HTR-8/SVneo (cell line): ENCODE results near the gene FKBP2.
"Not testable (repeated sequence)": the region's sequence is repeated elsewhere in the genome, so short reads cannot be mapped to it uniquely, and the experiment has no call there.

Source experiments
- DNase-seq: peaks from one replicate; pipeline ENCODE4 v3.0.0; 2011; ENCODE audit warnings: low spot score, mixed read lengths; ENCODE audit not compliant: insufficient read length
- FAIRE-seq: peaks from 2 replicates; lab custom pipeline; 2011; peaks lifted over from hg19 to GRCh38; lab: Jason Lieb, UNC

The FKBP2 gene

DNA sequence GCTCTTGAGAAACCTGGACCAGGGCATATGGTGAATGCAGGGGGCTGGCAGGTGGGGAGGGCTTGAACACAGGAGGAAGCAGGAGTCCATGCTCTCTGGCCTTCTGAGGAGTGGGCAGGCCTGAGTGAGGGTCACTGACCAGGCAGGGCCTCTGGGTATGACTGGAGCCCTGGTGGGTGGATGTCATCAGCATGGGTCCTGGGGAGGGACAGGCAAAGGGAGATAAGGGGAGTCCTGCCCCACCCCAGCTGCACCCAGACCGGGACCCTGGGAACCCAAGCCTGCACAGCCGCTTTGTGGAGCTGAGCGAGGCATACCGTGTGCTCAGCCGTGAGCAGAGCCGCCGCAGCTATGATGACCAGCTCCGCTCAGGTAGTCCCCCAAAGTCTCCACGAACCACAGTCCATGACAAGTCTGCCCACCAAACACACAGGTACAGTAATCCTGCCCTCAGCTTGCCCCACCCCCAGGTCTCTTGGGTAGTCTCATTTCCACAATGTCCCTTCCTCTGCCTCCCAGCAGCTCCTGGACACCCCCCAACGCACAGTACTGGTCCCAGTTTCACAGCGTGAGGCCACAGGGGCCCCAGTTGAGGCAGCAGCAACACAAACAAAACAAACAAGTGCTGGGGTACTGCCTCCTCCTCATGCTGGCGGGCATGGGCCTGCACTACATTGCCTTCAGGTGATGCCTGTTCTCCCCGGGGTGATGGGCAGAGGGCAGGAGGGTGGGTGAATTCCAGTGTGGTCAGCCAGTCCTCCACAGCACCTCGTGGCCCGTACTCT is 8.5 kb upstream of the FKBP2 start:
- DNase-seq = no peak
- no peak for FAIRE-seq

DNA sequence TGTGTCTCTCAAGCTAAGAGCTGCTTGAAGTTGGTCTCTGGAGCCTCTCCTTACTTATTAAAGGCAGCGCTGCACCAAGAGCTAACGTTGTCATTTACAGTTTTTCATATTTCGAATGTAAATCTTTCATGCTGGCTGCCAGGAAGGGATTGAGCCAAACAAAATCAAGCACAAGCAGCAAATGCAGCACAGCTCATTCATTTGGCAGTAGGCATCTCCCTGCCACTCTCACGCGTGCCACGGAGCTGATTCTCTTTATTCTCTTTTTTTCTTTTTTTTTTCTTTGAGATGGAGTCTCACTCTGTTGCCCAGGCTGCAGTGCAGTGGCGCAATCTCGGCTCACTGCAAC is 8.0 kb upstream of the FKBP2 start:
- no peak for FAIRE-seq
- no peak for DNase-seq

DNA sequence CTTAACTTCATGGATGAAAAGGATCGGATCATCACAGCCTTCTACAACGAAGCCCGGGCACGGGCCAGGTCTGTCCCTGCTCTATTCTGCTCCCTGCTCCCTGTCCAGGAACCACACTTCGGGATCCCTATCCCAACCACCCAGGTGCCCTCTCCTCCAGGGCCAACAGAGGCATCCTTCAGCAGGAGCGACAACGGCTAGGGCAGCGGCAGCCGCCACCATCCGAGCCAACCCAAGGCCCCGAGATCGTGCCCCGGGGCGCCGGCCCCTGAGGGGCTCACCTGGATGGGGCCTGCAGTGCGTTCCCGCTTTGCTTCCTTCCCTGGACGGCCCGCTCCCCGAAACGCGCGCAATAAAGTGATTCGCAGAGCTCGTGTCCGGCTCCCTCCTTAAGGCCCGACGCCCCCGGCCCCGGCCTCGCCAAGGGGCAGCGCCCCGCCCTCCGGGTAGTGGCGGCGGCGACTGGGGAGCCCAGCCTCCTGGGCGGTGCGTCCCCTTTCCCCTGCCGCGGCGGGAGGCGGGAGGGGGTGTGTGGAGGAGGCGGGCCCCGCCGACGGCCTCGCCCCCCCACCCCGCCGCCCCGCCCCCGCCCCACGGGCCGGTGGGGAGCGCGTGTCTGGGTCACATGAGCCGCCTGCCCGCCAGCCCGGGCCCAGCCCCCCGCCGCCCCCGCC is 6.8 kb upstream of the FKBP2 start, which contains the start of gene VEGFB:
TSS of gene VEGFB (plus strand) at position 672 of the 674 bp plus-strand sequence. CDS start 250 bp downstream, outside the sequence.
- no peak for FAIRE-seq
- peak; percentile 60 for DNase-seq

DNA sequence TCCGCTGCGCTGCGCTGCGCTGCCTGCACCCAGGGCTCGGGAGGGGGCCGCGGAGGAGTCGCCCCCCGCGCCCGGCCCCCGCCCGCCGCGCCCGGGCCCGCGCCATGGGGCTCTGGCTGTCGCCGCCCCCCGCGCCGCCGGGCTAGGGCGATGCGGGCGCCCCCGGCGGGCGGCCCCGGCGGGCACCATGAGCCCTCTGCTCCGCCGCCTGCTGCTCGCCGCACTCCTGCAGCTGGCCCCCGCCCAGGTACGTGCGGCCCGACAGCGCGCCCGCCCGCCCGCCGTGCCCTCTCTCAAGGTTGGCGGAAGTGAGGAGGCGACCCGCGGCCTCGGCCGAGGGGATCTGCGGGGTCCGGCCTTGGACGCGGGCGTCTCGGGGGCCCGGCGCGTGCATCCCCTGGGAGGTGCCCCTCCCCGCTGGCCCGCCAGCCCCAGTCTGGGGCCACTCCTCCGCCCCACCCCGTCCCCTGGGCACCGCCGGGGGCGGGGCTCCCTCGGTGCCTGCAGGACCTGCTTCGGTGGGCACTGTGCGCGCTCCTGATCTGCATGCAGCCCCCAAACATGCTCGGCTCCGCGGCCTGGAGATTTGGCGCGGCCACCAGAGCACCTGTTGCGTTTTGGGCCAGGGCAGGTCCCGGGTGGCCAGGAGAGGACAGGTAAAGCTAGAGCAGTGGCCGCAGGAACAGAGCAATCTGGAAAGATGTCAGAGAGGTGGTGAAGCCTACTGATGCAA is 6.1 kb upstream of the FKBP2 start:
- DNase-seq (peak; percentile 33), FAIRE-seq (no peak)

DNA sequence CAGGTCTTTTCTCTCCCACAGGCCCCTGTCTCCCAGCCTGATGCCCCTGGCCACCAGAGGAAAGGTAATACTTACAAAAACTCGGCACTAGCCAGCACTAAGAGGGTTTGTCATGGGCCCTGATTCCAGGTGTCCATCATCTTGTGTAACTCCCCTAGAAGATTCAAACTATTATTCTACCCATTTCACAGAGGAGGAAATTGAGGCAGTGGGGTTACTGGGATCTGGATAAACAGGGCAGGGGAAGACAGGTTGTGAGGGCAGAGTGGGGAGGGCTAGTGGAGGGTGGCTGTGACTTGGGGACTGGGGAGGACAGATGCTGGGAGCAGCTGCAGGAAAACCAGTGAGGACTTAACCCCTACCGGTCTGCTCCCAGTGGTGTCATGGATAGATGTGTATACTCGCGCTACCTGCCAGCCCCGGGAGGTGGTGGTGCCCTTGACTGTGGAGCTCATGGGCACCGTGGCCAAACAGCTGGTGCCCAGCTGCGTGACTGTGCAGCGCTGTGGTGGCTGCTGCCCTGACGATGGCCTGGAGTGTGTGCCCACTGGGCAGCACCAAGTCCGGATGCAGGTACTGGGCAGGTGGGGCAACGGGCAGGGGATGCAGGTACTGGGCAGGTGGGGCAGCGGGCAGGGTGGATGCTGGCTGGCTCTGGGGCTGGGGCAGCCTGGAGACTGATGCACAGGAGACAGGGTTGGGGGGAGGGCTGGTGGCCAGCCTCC is 5.3 kb upstream of the FKBP2 start:
- DNase-seq = no peak
- FAIRE-seq = no peak

DNA sequence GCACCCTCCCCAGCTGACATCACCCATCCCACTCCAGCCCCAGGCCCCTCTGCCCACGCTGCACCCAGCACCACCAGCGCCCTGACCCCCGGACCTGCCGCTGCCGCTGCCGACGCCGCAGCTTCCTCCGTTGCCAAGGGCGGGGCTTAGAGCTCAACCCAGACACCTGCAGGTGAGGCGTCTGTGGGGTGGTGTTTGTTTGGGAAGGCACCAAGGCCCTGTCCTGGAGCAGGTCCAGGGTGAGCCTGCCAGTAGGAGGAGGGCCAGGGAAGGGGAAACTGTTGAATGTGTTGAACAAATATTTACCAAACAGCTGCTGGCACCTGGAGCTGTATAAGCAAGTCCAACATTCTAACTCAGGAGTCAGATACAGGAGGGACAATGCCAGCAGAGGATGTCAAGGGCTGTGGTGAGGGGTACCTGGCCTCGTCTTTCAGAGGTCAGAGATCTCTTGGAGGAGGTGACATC is 3.4 kb upstream of the FKBP2 start:
- no peak for DNase-seq
- FAIRE-seq = no peak

DNA sequence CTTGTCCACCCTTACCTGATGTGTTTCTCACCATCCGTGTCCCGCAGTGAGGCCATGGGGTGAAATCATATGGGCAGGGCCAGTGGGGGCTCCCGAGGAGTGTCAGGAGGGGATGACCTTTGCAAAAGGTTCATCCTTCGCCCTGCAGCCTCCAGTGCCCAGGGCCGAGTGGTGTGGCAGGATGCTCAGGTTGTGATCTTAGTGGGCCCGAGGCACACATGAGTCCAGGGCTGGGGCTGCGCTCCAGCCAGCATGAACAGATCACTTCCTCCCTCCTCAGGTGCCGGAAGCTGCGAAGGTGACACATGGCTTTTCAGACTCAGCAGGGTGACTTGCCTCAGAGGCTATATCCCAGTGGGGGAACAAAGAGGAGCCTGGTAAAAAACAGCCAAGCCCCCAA is 2.8 kb upstream of the FKBP2 start:
- DNase-seq (no peak), FAIRE-seq (no peak)

DNA sequence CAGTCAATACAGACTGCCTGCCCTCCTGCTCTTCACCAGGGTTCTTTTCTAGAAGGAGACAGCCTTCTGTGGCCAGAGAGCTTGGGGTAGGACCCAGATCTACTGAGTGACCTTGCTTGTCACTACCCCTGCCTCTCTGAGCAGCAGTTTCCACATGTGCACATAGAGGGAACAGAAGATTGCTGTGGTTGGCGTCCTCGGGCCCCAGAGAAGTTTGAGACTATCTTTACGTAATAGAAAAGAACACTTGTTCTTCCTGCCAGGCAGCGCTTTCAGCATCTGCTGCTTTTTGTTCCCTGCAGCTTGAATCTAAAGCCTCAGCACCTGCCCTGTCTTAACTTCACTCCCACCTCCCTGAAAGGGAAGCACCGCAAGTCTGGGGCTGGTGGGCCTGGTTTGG is 1.9 kb upstream of the FKBP2 start:
- DNase-seq (no peak), FAIRE-seq (no peak)

DNA sequence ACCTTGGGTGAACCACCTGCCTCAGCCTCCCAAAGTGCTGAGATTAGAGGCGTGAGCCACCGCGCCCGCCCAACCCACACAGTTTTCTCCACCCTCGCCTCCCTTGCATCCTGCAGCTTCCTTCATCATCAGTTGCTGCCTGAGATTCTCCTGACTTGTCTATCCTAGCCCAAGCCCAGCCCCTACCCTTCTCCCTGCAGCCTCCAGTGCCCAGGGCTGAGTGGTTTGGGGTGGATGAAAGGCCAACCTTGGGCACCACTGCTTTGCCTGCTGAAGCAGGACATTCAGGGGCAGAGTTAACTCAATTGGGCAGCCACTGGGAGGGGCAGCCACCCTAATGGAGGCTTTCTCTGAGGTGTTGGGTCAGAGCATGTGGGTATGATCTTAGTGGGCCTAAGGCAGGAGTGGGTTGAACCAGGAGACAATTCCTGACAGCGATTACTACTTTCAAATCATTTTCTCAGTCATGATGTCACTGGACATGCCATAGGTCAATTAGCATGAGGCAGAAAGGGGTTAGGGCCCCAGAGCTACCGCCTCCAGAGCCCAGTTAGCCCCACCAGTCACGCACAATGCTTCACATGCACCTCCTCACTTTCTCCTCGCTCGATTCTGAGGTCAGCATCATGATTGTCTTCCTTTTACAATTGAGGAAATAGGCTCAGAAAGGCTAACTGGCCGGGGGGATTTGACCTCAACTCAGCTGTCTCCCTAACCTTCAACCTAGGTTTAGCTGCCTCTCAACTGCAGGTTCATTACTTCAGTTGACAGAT is 1.0 kb upstream of the FKBP2 start:
- FAIRE-seq = no peak
- DNase-seq = no peak

DNA sequence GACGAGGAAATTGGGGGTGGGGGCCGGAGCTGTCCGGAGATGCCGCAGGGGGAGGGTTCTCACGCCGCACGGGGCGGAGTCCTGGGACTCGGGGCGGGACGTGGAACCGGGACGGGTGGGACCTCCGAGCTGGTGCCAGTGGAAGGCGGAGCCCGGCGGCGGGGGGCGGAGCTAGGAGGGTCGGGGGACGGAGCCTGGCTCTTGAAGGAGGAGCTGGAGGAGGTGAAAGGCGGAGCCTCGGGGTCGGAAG is 271 bp downstream of the FKBP2 start:
- no peak for DNase-seq
- FAIRE-seq = no peak

DNA sequence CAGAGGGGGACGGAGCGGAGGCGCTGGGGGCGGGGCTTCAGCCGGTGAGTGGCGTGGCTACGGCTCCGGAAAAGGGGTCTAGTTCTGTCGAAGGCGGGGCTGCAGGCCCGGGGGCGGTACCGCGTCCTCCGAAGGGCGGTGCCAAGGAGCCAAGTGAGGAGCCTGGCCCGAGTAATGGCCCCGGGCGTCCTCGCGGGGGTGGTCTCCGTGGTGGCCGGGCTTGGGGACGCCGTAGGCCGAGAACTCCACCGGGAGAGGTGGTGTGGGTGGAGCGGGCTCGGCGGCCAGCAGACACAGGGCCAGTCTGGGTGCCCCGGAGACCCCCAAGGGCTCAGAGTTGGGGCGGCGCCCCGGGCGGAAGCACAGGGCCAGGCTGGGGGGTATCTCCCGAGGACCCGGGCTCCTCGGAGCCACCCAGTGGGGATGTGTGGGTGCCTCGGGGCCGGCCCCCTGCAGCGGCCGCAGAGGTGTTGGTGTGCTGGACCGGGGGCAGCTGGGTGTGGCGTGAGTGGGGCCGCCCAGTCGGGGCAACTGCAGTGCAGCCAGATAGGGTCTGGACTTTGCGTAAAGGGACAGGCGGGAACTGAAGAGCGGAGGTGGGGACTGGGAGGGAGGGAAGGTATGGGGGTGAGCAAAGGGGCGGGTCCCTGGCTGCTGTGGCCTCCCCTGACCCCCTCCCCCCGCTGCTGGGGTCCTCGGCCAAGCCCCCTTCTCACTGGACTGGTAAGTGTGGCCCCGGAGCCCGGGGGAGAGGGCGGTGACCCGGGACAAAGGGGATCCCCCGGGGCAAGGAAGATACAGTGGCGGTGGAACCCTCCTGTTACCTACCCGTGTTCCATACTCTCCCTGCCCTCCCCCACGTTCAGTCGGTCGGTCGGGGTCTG is 838 bp downstream of the FKBP2 start:
- FAIRE-seq = peak; percentile 64

DNA sequence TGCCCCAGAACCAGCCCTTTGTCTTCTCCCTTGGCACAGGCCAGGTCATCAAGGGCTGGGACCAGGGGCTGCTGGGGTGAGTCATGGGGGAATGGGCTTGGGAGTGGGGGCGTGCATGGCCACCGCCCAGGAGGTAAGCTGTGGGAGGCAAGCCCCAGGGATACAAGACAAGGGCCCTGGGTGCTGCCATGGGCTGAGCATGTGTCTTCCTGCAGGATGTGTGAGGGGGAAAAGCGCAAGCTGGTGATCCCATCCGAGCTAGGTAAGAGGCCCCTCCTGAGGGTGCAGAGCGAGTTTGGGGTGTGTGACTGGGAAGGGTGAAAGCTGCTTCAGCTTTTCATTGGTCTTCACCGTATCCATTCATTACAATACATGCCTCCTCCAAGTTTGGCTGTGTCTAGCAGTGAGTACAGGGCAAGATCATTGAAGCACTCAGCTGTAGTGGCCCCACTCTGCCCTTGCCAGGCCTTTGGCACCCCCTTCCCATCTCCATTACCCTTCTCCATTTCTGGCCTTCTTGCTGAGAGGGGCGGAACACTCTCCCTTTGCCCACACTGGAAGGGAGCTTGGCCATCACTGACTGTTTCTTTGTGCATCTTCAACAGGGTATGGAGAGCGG is 2.5 kb downstream of the FKBP2 start:
- DNase-seq = no peak

More for the DNA sequence above, 838 bp downstream of the FKBP2 start:
- DNase-seq = peak; percentile 87

DNA sequence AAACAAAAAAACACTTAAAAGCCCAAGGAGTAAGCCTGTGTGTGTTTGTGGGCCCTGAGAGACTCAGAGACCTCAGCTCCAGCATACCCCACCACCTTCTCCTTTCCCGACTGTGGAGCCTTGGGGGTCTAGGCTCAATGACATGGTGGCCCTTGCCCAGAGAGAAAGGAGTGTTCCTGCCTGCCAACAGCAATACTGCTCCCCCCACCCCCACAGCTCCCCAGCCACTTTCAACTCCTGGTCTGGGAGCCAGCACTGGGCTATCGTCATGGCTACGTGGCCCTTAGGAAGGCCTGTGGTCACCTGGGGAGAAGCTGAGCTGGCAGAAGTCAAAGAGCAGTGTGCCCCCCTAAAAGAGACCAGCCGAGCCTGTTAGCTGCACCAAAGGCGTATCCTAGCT is 3.2 kb downstream of the FKBP2 start:
- FAIRE-seq = no peak
- no peak for DNase-seq

More for the DNA sequence above, 2.5 kb downstream of the FKBP2 start:
- no peak for FAIRE-seq

DNA sequence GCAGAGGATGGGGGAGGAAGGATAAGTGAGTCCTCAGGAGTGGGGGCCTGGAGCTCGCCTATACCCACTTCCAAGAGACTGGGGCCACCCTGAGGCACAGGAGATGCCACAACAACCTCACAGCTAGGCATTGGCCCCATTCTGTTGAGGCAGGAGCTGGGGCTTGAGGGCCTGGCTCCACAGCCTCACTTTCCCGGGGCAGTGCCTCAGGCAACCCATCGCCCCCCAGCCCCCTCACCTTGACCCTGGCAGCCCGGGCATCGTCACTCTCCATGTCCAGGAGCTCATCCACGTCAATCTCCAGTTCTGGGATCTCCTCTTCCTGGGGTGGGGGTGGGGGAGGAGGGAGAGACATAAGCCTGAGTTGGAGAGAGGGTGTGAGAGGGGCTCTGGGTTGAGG is 4.1 kb downstream of the FKBP2 start:
- DNase-seq (no peak), FAIRE-seq (no peak)

DNA sequence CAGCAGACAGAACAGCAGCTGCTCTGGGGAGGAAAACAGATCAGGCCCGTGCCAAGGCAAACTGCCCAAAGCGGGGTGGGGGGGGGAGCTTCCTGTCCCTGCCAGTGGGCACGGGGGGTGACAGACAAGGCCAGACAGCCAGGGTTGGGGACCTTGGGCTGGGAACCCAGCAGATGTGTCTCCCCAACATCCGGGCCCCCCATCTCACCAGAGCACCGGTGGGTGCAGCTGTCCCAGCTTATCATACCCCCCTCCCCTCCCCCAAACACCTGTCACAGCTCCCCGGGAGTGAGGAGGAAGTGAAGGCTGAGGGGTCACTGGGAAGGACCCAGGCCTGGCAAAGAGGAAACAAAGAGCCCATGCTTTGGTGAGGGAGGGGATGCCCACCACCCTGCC is 4.5 kb downstream of the FKBP2 start:
- DNase-seq (no peak), FAIRE-seq (no peak)

DNA sequence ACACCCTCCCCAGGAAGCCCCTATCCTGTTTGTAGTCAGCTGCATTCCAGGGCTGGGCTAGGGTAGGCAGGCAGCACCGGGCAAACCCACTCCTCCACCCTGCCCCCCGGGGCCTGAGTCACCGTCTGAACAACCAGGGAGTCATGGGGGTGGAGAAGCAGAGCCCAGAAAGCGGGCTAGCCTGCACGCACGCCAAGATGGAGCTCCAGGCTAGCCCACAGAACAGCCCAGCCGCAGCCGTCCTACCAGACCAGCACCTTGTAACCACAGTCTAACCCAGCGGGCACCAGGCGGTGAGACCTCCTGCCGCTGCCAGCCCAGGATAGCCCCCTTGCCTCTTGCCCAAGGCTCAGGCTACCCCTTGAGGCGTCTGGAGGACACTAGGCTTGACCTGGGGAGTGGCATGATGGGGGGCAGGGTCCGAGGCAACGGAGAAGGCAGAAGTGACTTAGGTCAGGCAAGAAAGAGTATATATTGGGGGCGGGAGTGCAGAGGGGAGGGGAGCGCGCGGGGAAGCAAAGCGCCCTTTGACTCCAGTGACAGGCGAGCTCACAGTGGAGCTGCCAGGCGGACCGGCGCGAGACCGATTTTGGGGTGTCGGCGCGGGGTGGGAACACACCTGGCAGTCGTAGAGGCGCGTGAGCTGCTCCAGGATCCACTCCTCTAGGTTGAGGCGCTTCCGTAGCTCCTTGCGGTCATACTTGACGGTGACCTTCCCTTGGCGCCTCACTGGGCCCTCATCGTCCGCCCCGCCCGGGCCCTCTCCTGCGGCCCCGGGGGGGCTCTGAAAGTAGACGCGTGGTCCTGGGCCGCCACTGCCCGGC is 5.1 kb downstream of the FKBP2 start:
- FAIRE-seq (no peak), DNase-seq (peak; percentile 71)

DNA sequence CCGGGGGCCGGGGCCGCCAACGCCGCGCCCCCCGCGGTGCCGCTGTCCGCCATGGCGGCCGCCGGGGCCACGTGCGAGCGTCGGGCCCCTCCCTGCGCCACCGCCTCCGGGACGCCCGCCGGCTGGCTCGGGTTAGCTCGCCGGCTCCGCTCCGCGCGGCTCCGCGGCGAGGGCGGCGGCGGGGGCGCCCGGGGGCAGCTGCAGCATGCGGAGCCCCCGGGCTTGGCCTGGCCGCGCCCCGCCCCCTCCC is 5.7 kb downstream of the FKBP2 start:
- not testable (repeated sequence) for FAIRE-seq, DNase-seq
